H9 (cell line): ENCODE measurements around the gene COL23A1. TPM values are rescaled to one million over a fixed set of nuclear protein-coding genes. Genes with fewer than 3 reads are reported as not detected.

Source experiments
- DNase-seq: peaks from one replicate; pipeline ENCODE4 v3.0.0-alpha.2; 2017
- H2AFZ ChIP-seq: one replicate; pipeline ENCODE4 v1.6.1; 2013; ENCODE audit warnings: mild to moderate bottlenecking, low read length, control low read depth, moderate library complexity
- H2AK5ac ChIP-seq: 2 replicates; pipeline ENCODE4 v1.6.1; 2013; ENCODE audit warnings: low read length, control low read depth, mixed read lengths; ENCODE audit not compliant: insufficient read length
- H2BK120ac ChIP-seq: one replicate; pipeline ENCODE4 v1.6.1; 2013; ENCODE audit warnings: low read depth, mild to moderate bottlenecking, low read length, control low read depth, inconsistent platforms; ENCODE audit not compliant: poor library complexity, severe bottlenecking
- H2BK12ac ChIP-seq: 2 replicates; pipeline ENCODE4 v1.6.1; 2013; ENCODE audit warnings: low read length, control low read depth, mixed read lengths, low read depth; ENCODE audit not compliant: insufficient read length
- H2BK15ac ChIP-seq: 2 replicates; pipeline ENCODE4 v1.6.1; 2013; ENCODE audit warnings: low read depth, low read length, control low read depth
- H2BK20ac ChIP-seq: one replicate; pipeline ENCODE4 v1.6.1; 2013; ENCODE audit warnings: low read depth, mild to moderate bottlenecking, low read length, control low read depth, inconsistent platforms; ENCODE audit not compliant: poor library complexity, severe bottlenecking
- H2BK5ac ChIP-seq: 2 replicates; pipeline ENCODE4 v1.6.1; 2013; ENCODE audit warnings: low read length, control low read depth, mixed read lengths; ENCODE audit not compliant: insufficient read length
- H3K14ac ChIP-seq: 2 replicates; pipeline ENCODE4 v1.6.1; 2013; ENCODE audit warnings: low read length, control low read depth; ENCODE audit not compliant: insufficient read depth
- H3K18ac ChIP-seq: 2 replicates; pipeline ENCODE4 v1.6.1; 2013; ENCODE audit warnings: low read depth, mild to moderate bottlenecking, mixed read lengths, low read length, control low read depth; ENCODE audit not compliant: insufficient read length
- H3K23ac ChIP-seq: 2 replicates; pipeline ENCODE4 v1.6.1; 2013; ENCODE audit warnings: low read length, control low read depth, mixed read lengths, low read depth; ENCODE audit not compliant: insufficient read length
- H3K23me2 ChIP-seq: 2 replicates; pipeline ENCODE4 v1.6.1; 2013; ENCODE audit warnings: low read depth, mild to moderate bottlenecking, mixed read lengths, low read length, control low read depth; ENCODE audit not compliant: insufficient read length, poor library complexity, severe bottlenecking
- H3K27ac ChIP-seq: 2 replicates; pipeline ENCODE4 v1.5.1; 2013; ENCODE audit warnings: low read length, control low read depth, mixed read lengths, low read depth; ENCODE audit not compliant: insufficient read length
- H3K27me3 ChIP-seq: 2 replicates; pipeline ENCODE4 v1.6.1; 2013; ENCODE audit warnings: low read length, control low read depth, inconsistent platforms; ENCODE audit not compliant: insufficient read depth
- H3K4ac ChIP-seq: 2 replicates; pipeline ENCODE4 v1.6.1; 2013; ENCODE audit warnings: low read depth, mild to moderate bottlenecking, control low read depth, inconsistent platforms, low read length, moderate library complexity
- H3K4me1 ChIP-seq: 2 replicates; pipeline ENCODE4 v1.6.1; 2013; ENCODE audit warnings: low read length, control low read depth, inconsistent platforms; ENCODE audit not compliant: insufficient read depth
- H3K4me2 ChIP-seq: 2 replicates; pipeline ENCODE4 v1.6.1; 2013; ENCODE audit warnings: low read length, control low read depth, mixed read lengths; ENCODE audit not compliant: insufficient read length, insufficient read depth
- H3K56ac ChIP-seq: 2 replicates; pipeline ENCODE4 v1.6.1; 2013; ENCODE audit warnings: low read depth, mild to moderate bottlenecking, mixed read lengths, low read length, control low read depth; ENCODE audit not compliant: insufficient read length
- H3K79me1 ChIP-seq: 2 replicates; pipeline ENCODE4 v1.6.1; 2013; ENCODE audit warnings: low read depth, mild to moderate bottlenecking, moderate library complexity, low read length, control low read depth, inconsistent platforms; ENCODE audit not compliant: insufficient read depth, poor library complexity, severe bottlenecking
- H3K79me2 ChIP-seq: 2 replicates; pipeline ENCODE4 v1.6.1; 2013; ENCODE audit warnings: low read length, control low read depth, inconsistent platforms; ENCODE audit not compliant: insufficient read depth
- H3K9ac ChIP-seq: 2 replicates; pipeline ENCODE4 v1.6.1; 2013; ENCODE audit warnings: low read length, control low read depth, mixed read lengths; ENCODE audit not compliant: insufficient read length; ENCODE audit errors: extremely low read depth
- H3K9me3 ChIP-seq: one replicate; pipeline ENCODE4 v1.6.1; 2013; ENCODE audit warnings: low read depth, low read length, inconsistent platforms; ENCODE audit not compliant: control insufficient read depth
- H3T11ph ChIP-seq: one replicate; pipeline ENCODE4 v1.6.1; 2013; ENCODE audit warnings: mild to moderate bottlenecking, low read length, control low read depth, inconsistent platforms
- H4K20me1 ChIP-seq: one replicate; pipeline ENCODE4 v1.6.1; 2013; ENCODE audit not compliant: control insufficient read depth, insufficient read length, insufficient read depth
- H4K5ac ChIP-seq: 2 replicates; pipeline ENCODE4 v1.6.1; 2013; ENCODE audit warnings: low read depth, mild to moderate bottlenecking, mixed read lengths, low read length, control low read depth; ENCODE audit not compliant: insufficient read length
- H4K8ac ChIP-seq: replicated peaks from 2 replicates; pipeline ENCODE4 v1.6.1; 2013; ENCODE audit warnings: low read length, control low read depth, mixed read lengths, low read depth; ENCODE audit not compliant: insufficient read length
- H4K91ac ChIP-seq: 2 replicates; pipeline ENCODE4 v1.6.1; 2013; ENCODE audit warnings: low read depth, mild to moderate bottlenecking, moderate library complexity, mixed read lengths, low read length, control low read depth; ENCODE audit not compliant: insufficient read length
- H3K27ac Mint-ChIP-seq, 3 experiments: 2 replicates in 2 of 3; 3 replicates in 1 of 3; pipeline ENCODE4 v1.8.0; 2020 to 2021; ENCODE audit warnings: mixed read lengths in 3 of 3, mild to moderate bottlenecking in 1 of 3, moderate library complexity in 1 of 3
- H3K27me3 Mint-ChIP-seq: 2 replicates; pipeline ENCODE4 v1.8.0; 2021; ENCODE audit warnings: low read depth, mild to moderate bottlenecking, moderate library complexity, mixed read lengths
- H3K36me3 Mint-ChIP-seq, 3 experiments: 2 replicates in 2 of 3; 3 replicates in 1 of 3; pipeline ENCODE4 v1.8.0; 2020 to 2021; ENCODE audit warnings: low read depth in 3 of 3, mixed read lengths in 3 of 3; ENCODE audit not compliant: insufficient read depth in 1 of 3
- H3K4me1 Mint-ChIP-seq, 2 experiments: 2 replicates each; pipeline ENCODE4 v1.8.0; 2020; ENCODE audit warnings: mixed read lengths in 2 of 2
- H3K4me3 Mint-ChIP-seq, 2 experiments: 2 replicates in 1 of 2; 3 replicates in 1 of 2; pipeline ENCODE4 v1.8.0; 2020 to 2021; ENCODE audit warnings: mild to moderate bottlenecking in 2 of 2, mixed read lengths in 2 of 2, moderate library complexity in 1 of 2
- H3K9me3 Mint-ChIP-seq, 2 experiments: 2 replicates in 1 of 2; 3 replicates in 1 of 2; pipeline ENCODE4 v1.8.0; 2020; ENCODE audit warnings: mild to moderate bottlenecking in 2 of 2, mixed read lengths in 2 of 2, moderate library complexity in 1 of 2
- WGBS: extraction: QIAGEN DNeasy Blood & Tissue Kit; methylation state at CpG from one replicate; pipeline ENCODE4 v1.1.7; 2013; ENCODE audit warnings: missing lambda C conversion rate, low lambda C conversion rate, mixed read lengths; ENCODE audit not compliant: insufficient read length; ENCODE audit errors: extremely low coverage; 5-methylcytosine and 5-hydroxymethylcytosine counted together
- total RNA-seq: library from RNA; stranded (reverse); gene quantifications from 2 replicates; pipeline ENCODE4 v1.2.1, GENCODE V29; 2021
- TF ChIP-seq, protein P1 (sequence below): fragments of 200-600 bp; sonication (generic); conservative IDR thresholded peaks from 3 replicates; pipeline ENCODE4 v1.8.0; 2021; ENCODE audit warnings: antibody characterized with exemption, mild to moderate bottlenecking

COL23A1 gene
- total RNA-seq, 1 experiment from 2014 or later, result 2.6 TPM

- no CpG with 5 or more reads among the region's 8 CpGs for WGBS
- no peaks in the 10 kb centered on the region for H3K79me1 ChIP-seq
- H3K4me1 Mint-ChIP-seq, result peaks cover 40 to 48% of the 10 kb centered on the region in 2 experiments
Measured at GRCh38 chr5:178563621-178564020, 26.6 kb downstream of the COL23A1 start.

More at GRCh38 chr5:178563621-178564020, 26.6 kb downstream of the COL23A1 start:
- H2BK12ac ChIP-seq, result no peak overlapping the region
- H3K79me2 ChIP-seq, result no peaks in the 10 kb centered on the region
- TF ChIP-seq, protein P1, sequence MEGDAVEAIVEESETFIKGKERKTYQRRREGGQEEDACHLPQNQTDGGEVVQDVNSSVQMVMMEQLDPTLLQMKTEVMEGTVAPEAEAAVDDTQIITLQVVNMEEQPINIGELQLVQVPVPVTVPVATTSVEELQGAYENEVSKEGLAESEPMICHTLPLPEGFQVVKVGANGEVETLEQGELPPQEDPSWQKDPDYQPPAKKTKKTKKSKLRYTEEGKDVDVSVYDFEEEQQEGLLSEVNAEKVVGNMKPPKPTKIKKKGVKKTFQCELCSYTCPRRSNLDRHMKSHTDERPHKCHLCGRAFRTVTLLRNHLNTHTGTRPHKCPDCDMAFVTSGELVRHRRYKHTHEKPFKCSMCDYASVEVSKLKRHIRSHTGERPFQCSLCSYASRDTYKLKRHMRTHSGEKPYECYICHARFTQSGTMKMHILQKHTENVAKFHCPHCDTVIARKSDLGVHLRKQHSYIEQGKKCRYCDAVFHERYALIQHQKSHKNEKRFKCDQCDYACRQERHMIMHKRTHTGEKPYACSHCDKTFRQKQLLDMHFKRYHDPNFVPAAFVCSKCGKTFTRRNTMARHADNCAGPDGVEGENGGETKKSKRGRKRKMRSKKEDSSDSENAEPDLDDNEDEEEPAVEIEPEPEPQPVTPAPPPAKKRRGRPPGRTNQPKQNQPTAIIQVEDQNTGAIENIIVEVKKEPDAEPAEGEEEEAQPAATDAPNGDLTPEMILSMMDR, result no peak
- H3K27ac Mint-ChIP-seq, result peak overlapping the region in 2 of 3 experiments; percentile 66 to 76; a peak in 3 of 7 replicates
- H4K5ac ChIP-seq, result no peak overlapping the region
- H3K23ac ChIP-seq, result no peak overlapping the region
- peak overlapping the region; percentile 62 for H2BK120ac ChIP-seq
- no peak overlapping the region for H2AK5ac ChIP-seq
- no peak overlapping the region for H3K9ac ChIP-seq
- H3K4me1 ChIP-seq, result peaks cover 8% of the 10 kb centered on the region
- H3K4me2 ChIP-seq, result no peak overlapping the region
- no peak overlapping the region for H2BK5ac ChIP-seq
- DNase-seq, result no peak
- H3K4me3 Mint-ChIP-seq, result no peak overlapping the region
- no peaks in the 10 kb centered on the region for H3K27me3 ChIP-seq
- no peak overlapping the region for H3K14ac ChIP-seq
- H3K9me3 Mint-ChIP-seq, result peaks cover 0 to 3% of the 10 kb centered on the region in 2 experiments; a peak in 2 of 5 replicates
- peaks cover 3 to 6% (median 6%) of the 10 kb centered on the region in 3 experiments; a peak in 5 of 7 replicates for H3K36me3 Mint-ChIP-seq
- H3K4ac ChIP-seq, result no peak overlapping the region
- H3K27ac ChIP-seq, result no peak overlapping the region
- no peaks in the 10 kb centered on the region for H4K20me1 ChIP-seq
- no peak overlapping the region for H3T11ph ChIP-seq
- no peak overlapping the region for H3K56ac ChIP-seq
- H3K23me2 ChIP-seq, result no peaks in the 10 kb centered on the region
- H3K27me3 Mint-ChIP-seq, result peaks cover 32% of the 10 kb centered on the region
- no peaks in the 10 kb centered on the region for H3K9me3 ChIP-seq
- H4K91ac ChIP-seq, result no peak overlapping the region
- H3K18ac ChIP-seq, result no peak overlapping the region
- no peak overlapping the region for H2AFZ ChIP-seq
- no peak overlapping the region for H2BK15ac ChIP-seq
- H2BK20ac ChIP-seq, result no peak overlapping the region
- no peak overlapping the region for H4K8ac ChIP-seq
